Gastrocnemius medialis (tissue), 4 donors: Measurements from ENCODE around the gene EPS8. TPM values are rescaled to one million over a fixed set of nuclear protein-coding genes. Genes with fewer than 3 reads are reported as not detected.

Experiments used
- ATAC-seq, 2 donors: fragments of 150-250 bp; one replicate each; pipeline ENCODE4 v1.9.1; 2016
- DNase-seq, 2 donors: peaks; one replicate each; pipeline ENCODE4 v3.0.0-alpha.2; 2019
- H3K27ac ChIP-seq, 4 donors: fragments of 200-600 bp; sonication (generic); 1 replicate in 1 of 4; 2 replicates in 3 of 4; pipeline ENCODE4 v1.5.1; 2016 to 2018; ENCODE audit warnings: mild to moderate bottlenecking in 2 of 4, moderate library complexity in 1 of 4
- H3K27me3 ChIP-seq, 3 donors: fragments of 200-600 bp; sonication (generic) in 2 of 3; 1 replicate in 1 of 3; 2 replicates in 2 of 3; pipeline versions ENCODE4 v1.5.1 to v1.6.0; 2016 to 2019; ENCODE audit warnings: mild to moderate bottlenecking in 1 of 3, moderate library complexity in 1 of 3
- H3K36me3 ChIP-seq, 2 donors: fragments of 200-600 bp; sonication (generic) in 1 of 2; one replicate each; pipeline ENCODE4 v1.5.1; 2017 to 2018
- H3K4me1 ChIP-seq, 2 donors: fragments of 200-600 bp; sonication (generic) in 1 of 2; one replicate each; pipeline ENCODE4 v1.5.1; 2016 to 2017; ENCODE audit warnings: mild to moderate bottlenecking in 2 of 2
- H3K4me3 ChIP-seq, 4 donors: fragments of 200-600 bp; sonication (generic) in 3 of 4; 1 replicate in 1 of 4; 2 replicates in 3 of 4; pipeline ENCODE4 v1.5.1; 2016 to 2019; ENCODE audit warnings: mild to moderate bottlenecking in 2 of 4
- H3K9me3 ChIP-seq, 3 donors: fragments of 200-600 bp; sonication (generic) in 2 of 3; 1 replicate in 1 of 3; 2 replicates in 2 of 3; pipeline ENCODE4 v1.5.1; 2016 to 2019
- POLR2A ChIP-seq, 2 donors: fragments of 450-650 bp; IDR thresholded peaks; one replicate each; pipeline ENCODE4 v1.6.1; 2017; ENCODE audit warnings: antibody characterized with exemption in 2 of 2, mild to moderate bottlenecking in 2 of 2, moderate library complexity in 2 of 2
- in situ Hi-C, 4 donors: fragments of 200-750 bp; cut with MboI; loops; one replicate each; pipeline versions ENCODE4 v1.15.0 to v1.8.0; 2017; ENCODE audit warnings: low sequenced_read_pairs in 4 of 4
- intact Hi-C: fragments of 100-400 bp; cut with DNase I; formaldehyde crosslinking; loops from one replicate; pipeline ENCODE4 v1.15.1; 2023; ENCODE audit warnings: low total_unique reads
- total RNA-seq, 4 donors: library from RNA; depleted of rRNA; stranded (reverse); fragments of >200 nt; gene quantifications; one replicate each; pipeline versions ENCODE4 v1.1.0 to v1.2.3, GENCODE V29; 2016
- TF ChIP-seq, protein P1 (sequence below), 5 experiments: fragments of 450-650 bp in 3 of 5; fragments of 200-600 bp in 2 of 5; sonication (generic) in 2 of 5; IDR thresholded peaks in 4 of 5; conservative IDR thresholded peaks in 1 of 5; 1 replicate in 4 of 5; 2 replicates in 1 of 5; pipeline ENCODE4 v1.5.1; 2016 to 2019; ENCODE audit warnings: antibody characterized with exemption in 5 of 5, mild to moderate bottlenecking in 3 of 5, moderate library complexity in 3 of 5

The EPS8 gene
- total RNA-seq, 4 donors from 2014 or later: 26.8 to 48.4 (median 32.0) TPM

DNA sequence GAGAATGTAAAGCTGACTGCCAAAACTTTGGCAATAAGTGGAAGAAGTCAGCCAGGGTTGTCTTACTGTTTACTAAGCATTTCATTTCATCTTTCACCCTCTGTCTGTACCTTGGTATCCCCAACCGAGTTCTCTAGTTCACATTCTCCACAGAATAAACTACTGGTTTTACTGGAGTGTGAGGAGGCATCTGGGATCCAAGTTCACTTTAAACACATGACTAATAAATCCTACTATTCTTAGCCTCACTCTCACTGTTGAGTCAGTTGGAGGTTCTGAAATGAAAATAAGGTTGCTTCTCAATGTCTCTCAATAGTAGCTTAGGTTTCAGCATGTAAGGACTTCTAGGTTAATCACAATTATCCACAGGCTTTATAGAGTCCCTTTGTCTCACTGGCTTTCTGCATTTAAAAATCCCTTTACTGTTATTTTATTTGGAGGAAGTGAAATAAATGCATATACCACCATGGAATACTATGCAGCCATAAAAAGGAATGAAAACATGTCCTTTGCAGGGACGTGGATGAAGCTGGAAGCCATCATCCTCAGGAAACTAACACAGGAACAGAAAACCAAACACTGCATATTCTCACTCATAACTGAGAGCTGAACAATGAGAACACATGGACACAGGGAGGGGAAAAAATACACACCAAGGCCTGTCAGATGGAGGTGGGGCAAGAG lies 95.8 kb downstream of the EPS8 start:
- peaks cover 22 to 24% of the 10 kb centered on the region in 2 donors for H3K4me1 ChIP-seq
- ATAC-seq (no peak), DNase-seq (no peak)
- H3K27ac ChIP-seq: peak overlapping the region in 1 of 4 donors; percentile 12
- H3K4me3 ChIP-seq: no peak overlapping the region
- no peaks in the 10 kb centered on the region for H3K27me3 ChIP-seq
- intact Hi-C loops (no loop called here), in situ Hi-C loops (no loop called here)
- no peaks in the 10 kb centered on the region for H3K36me3 ChIP-seq
- TF ChIP-seq, protein P1, sequence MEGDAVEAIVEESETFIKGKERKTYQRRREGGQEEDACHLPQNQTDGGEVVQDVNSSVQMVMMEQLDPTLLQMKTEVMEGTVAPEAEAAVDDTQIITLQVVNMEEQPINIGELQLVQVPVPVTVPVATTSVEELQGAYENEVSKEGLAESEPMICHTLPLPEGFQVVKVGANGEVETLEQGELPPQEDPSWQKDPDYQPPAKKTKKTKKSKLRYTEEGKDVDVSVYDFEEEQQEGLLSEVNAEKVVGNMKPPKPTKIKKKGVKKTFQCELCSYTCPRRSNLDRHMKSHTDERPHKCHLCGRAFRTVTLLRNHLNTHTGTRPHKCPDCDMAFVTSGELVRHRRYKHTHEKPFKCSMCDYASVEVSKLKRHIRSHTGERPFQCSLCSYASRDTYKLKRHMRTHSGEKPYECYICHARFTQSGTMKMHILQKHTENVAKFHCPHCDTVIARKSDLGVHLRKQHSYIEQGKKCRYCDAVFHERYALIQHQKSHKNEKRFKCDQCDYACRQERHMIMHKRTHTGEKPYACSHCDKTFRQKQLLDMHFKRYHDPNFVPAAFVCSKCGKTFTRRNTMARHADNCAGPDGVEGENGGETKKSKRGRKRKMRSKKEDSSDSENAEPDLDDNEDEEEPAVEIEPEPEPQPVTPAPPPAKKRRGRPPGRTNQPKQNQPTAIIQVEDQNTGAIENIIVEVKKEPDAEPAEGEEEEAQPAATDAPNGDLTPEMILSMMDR (IDR thresholded peaks at IDR 0.05 in 4 of 5, conservative IDR thresholded peaks at IDR 0.05 in 1 of 5): no peak
- TF ChIP-seq POLR2A (IDR thresholded peaks at IDR 0.05): no peak
- no peaks in the 10 kb centered on the region for H3K9me3 ChIP-seq

DNA sequence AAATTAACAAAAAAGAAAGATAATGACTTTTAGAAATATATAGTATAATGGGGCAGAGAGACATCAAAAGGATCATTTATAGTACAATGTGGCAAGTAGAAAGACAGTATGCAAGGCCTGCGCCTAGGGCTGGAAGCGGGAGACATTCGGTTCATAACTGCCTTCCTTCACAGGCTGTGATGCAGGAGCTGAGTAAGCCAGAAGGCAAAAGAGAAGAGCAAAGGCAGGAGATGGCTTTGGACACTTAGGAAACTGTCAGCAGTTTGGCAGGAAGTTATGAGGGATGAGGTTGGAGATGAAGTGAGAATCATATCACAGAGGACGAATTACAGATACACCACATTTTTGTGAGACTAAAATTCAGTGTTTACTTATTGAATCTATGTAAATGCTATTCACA lies 97.8 kb downstream of the EPS8 start:
- Histone ChIP-seq H3K27me3 (no peaks in the 10 kb centered on the region), H3K27ac (no peak overlapping the region), H3K9me3 (no peaks in the 10 kb centered on the region), H3K4me1 (peaks cover 22 to 28% of the 10 kb centered on the region in 2 donors), H3K36me3 (no peaks in the 10 kb centered on the region), H3K4me3 (no peak overlapping the region)
- ATAC-seq: no peak
- DNase-seq: peak in 1 of 2 donors; percentile 12
- in situ Hi-C loops (no loop called here), intact Hi-C loops (no loop called here)
- TF ChIP-seq POLR2A (IDR thresholded peaks at IDR 0.05): no peak
- TF ChIP-seq, protein P1 (IDR thresholded peaks at IDR 0.05 in 4 of 5, conservative IDR thresholded peaks at IDR 0.05 in 1 of 5): no peak

DNA sequence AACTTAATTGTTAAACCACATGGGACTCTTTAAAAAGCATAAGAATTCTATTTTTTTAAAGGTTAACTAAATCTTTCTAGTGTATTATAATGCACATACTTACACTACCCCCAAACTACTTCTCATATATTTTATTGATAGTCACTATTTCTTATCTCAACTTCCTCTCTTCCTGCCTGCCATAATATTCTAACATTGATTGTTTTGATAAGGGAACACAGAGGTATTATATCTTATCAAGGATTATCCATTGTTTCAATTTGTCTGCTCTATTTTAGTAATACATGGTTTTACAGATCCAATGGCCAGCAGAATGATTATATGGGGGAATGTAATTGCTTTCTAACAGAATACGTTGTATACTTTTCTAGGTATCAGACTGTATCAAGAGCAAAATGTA lies 98.9 kb downstream of the EPS8 start:
- H3K9me3 ChIP-seq: no peaks in the 10 kb centered on the region
- no peaks in the 10 kb centered on the region for H3K27me3 ChIP-seq
- ATAC-seq (no peak), DNase-seq (no peak)
- no peaks in the 10 kb centered on the region for H3K36me3 ChIP-seq
- intact Hi-C loops (no loop called here), in situ Hi-C loops (no loop called here)
- H3K27ac ChIP-seq: no peak overlapping the region
- TF ChIP-seq, protein P1 (IDR thresholded peaks at IDR 0.05 in 4 of 5, conservative IDR thresholded peaks at IDR 0.05 in 1 of 5): no peak
- TF ChIP-seq POLR2A (IDR thresholded peaks at IDR 0.05): no peak
- H3K4me1 ChIP-seq: peaks cover 22 to 28% of the 10 kb centered on the region in 2 donors
- no peak overlapping the region for H3K4me3 ChIP-seq

DNA sequence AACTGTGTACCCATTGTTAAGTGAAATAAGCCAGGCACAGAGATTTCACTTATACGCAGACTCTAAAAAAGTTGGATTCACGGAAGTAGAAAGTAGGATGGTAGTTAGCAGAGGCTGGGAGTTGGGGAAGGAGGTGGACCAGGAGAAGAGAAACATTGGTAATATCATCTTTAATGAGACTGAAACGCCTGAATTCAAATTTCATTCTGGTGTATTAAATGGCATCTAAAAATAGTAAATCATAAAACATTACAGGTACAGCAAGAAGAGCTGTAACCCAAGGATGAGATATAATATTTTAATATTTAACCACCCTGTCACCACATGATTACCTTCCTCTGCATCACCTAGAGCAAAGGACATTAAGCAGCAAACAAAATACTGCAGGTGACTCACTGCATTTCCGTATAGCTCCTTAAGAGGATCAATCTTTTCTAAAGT lies 99.4 kb downstream of the EPS8 start:
- no peak for ATAC-seq
- no peak for TF ChIP-seq POLR2A (IDR thresholded peaks at IDR 0.05)
- TF ChIP-seq, protein P1 (IDR thresholded peaks at IDR 0.05 in 4 of 5, conservative IDR thresholded peaks at IDR 0.05 in 1 of 5): no peak
- no peak for DNase-seq
- Histone ChIP-seq H3K4me1 (peaks cover 22 to 28% of the 10 kb centered on the region in 2 donors), H3K27me3 (no peaks in the 10 kb centered on the region), H3K36me3 (no peaks in the 10 kb centered on the region), H3K9me3 (no peaks in the 10 kb centered on the region), H3K27ac (peak overlapping the region in 1 of 4 donors; percentile 29), H3K4me3 (no peak overlapping the region)
- intact Hi-C loops: no loop called here
- in situ Hi-C loops: no loop called here
